Peyer's patch (tissue), 4 donors: ENCODE measurements around the gene RMP24.

Experiments
- POLR2A ChIP-seq, 2 donors: fragments of 450-650 bp; IDR thresholded peaks; one replicate each; pipeline ENCODE4 v1.5.1; 2017; ENCODE audit warnings: antibody characterized with exemption in 2 of 2, mild to moderate bottlenecking in 2 of 2, moderate library complexity in 2 of 2
- TF ChIP-seq, protein P1 (sequence below), 6 experiments: fragments of 450-650 bp in 4 of 6; fragments of 200-600 bp in 2 of 6; sonication (generic) in 1 of 6; IDR thresholded peaks; one replicate each; pipeline ENCODE4 v1.5.1; 2017 to 2019; ENCODE audit warnings: antibody characterized with exemption in 6 of 6, mild to moderate bottlenecking in 3 of 6, moderate library complexity in 1 of 6

DNA sequence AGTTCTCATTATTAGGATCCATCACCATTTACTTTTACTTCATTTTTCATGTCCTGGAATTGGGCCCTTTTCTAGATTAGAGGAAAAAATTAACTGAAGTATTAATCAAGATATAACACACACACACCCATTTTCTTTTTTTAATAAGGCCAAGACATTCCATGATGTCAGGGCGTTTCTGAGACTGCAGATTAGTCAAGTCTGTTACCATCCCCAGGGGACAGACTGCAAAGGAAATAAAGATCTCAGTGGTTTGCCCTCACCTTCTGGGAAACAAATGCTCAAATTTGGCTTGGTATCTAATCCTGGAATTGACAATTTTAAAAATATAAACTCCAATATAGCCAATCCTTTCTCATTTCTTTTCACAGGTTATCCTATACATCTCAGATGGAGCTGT, 27.4 kb downstream of the RMP24 start:
- TF ChIP-seq, protein P1, sequence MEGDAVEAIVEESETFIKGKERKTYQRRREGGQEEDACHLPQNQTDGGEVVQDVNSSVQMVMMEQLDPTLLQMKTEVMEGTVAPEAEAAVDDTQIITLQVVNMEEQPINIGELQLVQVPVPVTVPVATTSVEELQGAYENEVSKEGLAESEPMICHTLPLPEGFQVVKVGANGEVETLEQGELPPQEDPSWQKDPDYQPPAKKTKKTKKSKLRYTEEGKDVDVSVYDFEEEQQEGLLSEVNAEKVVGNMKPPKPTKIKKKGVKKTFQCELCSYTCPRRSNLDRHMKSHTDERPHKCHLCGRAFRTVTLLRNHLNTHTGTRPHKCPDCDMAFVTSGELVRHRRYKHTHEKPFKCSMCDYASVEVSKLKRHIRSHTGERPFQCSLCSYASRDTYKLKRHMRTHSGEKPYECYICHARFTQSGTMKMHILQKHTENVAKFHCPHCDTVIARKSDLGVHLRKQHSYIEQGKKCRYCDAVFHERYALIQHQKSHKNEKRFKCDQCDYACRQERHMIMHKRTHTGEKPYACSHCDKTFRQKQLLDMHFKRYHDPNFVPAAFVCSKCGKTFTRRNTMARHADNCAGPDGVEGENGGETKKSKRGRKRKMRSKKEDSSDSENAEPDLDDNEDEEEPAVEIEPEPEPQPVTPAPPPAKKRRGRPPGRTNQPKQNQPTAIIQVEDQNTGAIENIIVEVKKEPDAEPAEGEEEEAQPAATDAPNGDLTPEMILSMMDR (IDR thresholded peaks at IDR 0.05) = no peak
- no peak for TF ChIP-seq POLR2A (IDR thresholded peaks at IDR 0.05)
